Type B pancreatic cell (in vitro differentiated cells): ENCODE measurements around the gene ASF1A. TPM values are rescaled to one million over a fixed set of nuclear protein-coding genes. Genes with fewer than 3 reads are reported as not detected.

Source experiments
- DNase-seq: peaks from one replicate; pipeline ENCODE4 v3.0.0; 2021; ENCODE audit warnings: mixed read lengths; ENCODE audit not compliant: unreplicated experiment; ENCODE audit errors: extremely low spot score
- H3K27ac Mint-ChIP-seq: 2 replicates; pipeline ENCODE4 v1.8.0; 2021; ENCODE audit warnings: mild to moderate bottlenecking, mixed read lengths
- H3K27me3 Mint-ChIP-seq: 2 replicates; pipeline ENCODE4 v1.8.0; 2021; ENCODE audit warnings: mixed read lengths
- H3K36me3 Mint-ChIP-seq: 2 replicates; pipeline ENCODE4 v1.8.0; 2021; ENCODE audit warnings: mixed read lengths
- H3K4me1 Mint-ChIP-seq: one replicate; pipeline ENCODE4 v1.8.0; 2021; ENCODE audit warnings: mixed read lengths; ENCODE audit not compliant: unreplicated experiment
- H3K4me3 Mint-ChIP-seq: 2 replicates; pipeline ENCODE4 v1.8.0; 2021; ENCODE audit warnings: mild to moderate bottlenecking, mixed read lengths
- H3K9me3 Mint-ChIP-seq: 2 replicates; pipeline ENCODE4 v1.8.0; 2021; ENCODE audit warnings: mixed read lengths
- total RNA-seq: library from RNA; stranded (reverse); gene quantifications from 2 replicates; pipeline ENCODE4 v1.2.1, GENCODE V29; 2021; ENCODE audit warnings: low replicate concordance
- TF ChIP-seq, protein P1 (sequence below): fragments of 200-600 bp; sonication (generic); conservative IDR thresholded peaks from 2 replicates; pipeline ENCODE4 v1.5.0; 2021; ENCODE audit warnings: antibody characterized with exemption, mild to moderate bottlenecking

ASF1A gene
- total RNA-seq, 1 donor from 2014 or later = 32.5 TPM

DNA sequence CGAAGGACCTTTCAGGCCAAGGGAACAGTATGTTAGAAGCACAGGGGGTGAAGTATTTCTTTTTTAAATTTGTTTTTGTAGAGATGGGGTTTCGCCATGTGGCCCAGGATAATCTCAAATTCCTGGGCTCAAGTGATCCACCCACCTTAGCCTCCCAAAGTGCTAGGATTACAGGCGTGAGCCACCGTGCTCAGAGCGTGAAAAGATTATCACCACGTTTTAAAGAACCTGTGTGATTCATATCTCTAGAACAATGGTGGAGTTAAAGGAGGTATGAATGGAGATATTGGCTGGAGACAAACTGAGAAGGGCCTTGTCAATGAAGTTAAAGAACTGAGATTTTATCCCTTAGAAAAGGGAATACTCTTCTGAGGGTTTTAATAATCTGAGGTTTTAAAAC is 9.7 kb downstream of the ASF1A start:
- TF ChIP-seq, protein P1, sequence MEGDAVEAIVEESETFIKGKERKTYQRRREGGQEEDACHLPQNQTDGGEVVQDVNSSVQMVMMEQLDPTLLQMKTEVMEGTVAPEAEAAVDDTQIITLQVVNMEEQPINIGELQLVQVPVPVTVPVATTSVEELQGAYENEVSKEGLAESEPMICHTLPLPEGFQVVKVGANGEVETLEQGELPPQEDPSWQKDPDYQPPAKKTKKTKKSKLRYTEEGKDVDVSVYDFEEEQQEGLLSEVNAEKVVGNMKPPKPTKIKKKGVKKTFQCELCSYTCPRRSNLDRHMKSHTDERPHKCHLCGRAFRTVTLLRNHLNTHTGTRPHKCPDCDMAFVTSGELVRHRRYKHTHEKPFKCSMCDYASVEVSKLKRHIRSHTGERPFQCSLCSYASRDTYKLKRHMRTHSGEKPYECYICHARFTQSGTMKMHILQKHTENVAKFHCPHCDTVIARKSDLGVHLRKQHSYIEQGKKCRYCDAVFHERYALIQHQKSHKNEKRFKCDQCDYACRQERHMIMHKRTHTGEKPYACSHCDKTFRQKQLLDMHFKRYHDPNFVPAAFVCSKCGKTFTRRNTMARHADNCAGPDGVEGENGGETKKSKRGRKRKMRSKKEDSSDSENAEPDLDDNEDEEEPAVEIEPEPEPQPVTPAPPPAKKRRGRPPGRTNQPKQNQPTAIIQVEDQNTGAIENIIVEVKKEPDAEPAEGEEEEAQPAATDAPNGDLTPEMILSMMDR = no peak
- Mint-ChIP-seq H3K4me3 (no peak overlapping the region), H3K4me1 (peaks cover 27% of the 10 kb centered on the region), H3K9me3 (no peaks in the 10 kb centered on the region), H3K27me3 (no peaks in the 10 kb centered on the region), H3K27ac (no peak overlapping the region), H3K36me3 (peaks cover 52% of the 10 kb centered on the region)
- no peak for DNase-seq

DNA sequence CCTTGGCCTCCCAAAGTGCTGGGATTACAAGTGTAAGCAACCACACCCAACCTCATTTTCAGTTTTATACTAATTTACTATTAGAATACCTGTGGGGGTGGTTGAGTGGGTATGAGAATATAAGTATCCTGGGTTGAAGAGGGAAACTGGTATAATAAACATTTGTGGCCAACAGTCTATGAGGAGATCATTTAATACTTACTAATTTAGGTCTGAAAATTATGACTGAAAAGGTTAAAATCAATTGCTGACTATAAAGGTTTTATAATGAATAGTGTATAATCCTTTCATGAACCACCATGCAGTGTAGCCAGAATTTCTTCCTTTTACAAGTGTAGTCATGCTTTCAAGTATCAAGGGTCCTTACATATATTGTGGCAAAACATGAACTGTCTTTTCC is 11.1 kb downstream of the ASF1A start:
- H3K4me3 Mint-ChIP-seq = no peak overlapping the region
- H3K4me1 Mint-ChIP-seq = peaks cover 16% of the 10 kb centered on the region
- peaks cover 42% of the 10 kb centered on the region for H3K36me3 Mint-ChIP-seq
- H3K27me3 Mint-ChIP-seq = no peaks in the 10 kb centered on the region
- TF ChIP-seq, protein P1 = no peak
- no peak for DNase-seq
- H3K27ac Mint-ChIP-seq = no peak overlapping the region
- no peaks in the 10 kb centered on the region for H3K9me3 Mint-ChIP-seq

DNA sequence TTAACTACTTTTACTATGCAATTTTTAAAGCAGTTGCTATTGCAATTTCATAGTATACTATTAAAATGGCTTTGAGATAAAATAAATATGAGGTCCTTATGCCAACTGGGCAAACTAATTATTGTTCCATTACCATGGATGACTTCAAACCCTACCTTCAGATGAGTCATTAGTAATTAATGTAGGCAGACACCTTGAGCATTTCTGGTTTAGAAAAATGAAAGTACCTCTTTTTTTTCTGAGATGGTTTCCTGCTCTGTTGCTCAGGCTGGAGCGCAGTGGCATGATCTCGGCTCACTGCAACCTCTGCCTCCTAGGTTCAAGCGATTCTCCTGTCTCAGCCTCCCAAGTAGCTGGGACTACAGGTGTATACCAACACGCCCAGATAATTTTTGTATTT is 11.9 kb downstream of the ASF1A start:
- TF ChIP-seq, protein P1 = no peak
- H3K9me3 Mint-ChIP-seq = no peaks in the 10 kb centered on the region
- no peaks in the 10 kb centered on the region for H3K27me3 Mint-ChIP-seq
- H3K4me1 Mint-ChIP-seq = peaks cover 10% of the 10 kb centered on the region
- no peak for DNase-seq
- no peak overlapping the region for H3K27ac Mint-ChIP-seq
- H3K36me3 Mint-ChIP-seq = peaks cover 47% of the 10 kb centered on the region
- no peak overlapping the region for H3K4me3 Mint-ChIP-seq

DNA sequence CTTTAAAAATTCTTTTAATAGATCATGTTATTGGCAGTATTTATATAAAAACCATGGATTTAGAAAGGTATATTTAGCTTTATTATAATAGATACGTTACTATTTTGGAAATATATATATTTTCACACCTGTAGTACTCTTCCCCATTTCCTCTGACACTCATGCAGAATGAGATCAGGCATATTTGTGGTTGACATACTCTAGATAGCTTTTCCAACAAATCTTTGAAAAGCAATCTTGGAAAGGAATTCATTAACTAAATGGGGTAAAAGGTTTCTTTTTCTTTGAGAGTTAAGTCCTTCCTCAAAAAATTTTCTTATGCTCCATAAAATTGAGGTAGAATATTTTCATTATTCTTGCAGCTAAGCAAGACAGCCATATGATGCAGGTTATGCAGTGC is 14.5 kb downstream of the ASF1A start:
- H3K27ac Mint-ChIP-seq = no peak overlapping the region
- H3K9me3 Mint-ChIP-seq = no peaks in the 10 kb centered on the region
- H3K27me3 Mint-ChIP-seq = no peaks in the 10 kb centered on the region
- no peak overlapping the region for H3K4me3 Mint-ChIP-seq
- H3K36me3 Mint-ChIP-seq = peaks cover 42% of the 10 kb centered on the region
- TF ChIP-seq, protein P1 = no peak
- no peak for DNase-seq
- peaks cover 4% of the 10 kb centered on the region for H3K4me1 Mint-ChIP-seq

DNA sequence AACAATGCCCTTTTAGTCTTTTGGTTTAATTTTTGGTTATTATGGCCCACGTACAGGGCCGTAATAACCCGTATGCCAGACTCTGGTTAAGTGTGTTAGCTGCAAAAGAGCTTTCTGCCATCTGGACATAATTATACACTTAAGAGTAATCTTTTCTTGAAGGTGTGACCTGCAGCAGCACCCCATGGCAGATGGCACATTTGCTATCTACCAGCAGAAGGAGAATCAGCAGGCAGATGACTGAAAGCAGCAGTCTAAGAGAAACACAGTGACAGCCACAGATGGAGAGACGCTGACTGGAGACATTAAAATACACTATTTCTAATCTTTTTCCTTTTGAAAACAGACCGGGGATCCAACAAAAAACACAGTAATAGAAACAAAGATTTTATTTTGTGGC is 18.7 kb downstream of the ASF1A start:
- H3K4me3 Mint-ChIP-seq = no peak overlapping the region
- TF ChIP-seq, protein P1 = no peak
- no peaks in the 10 kb centered on the region for H3K9me3 Mint-ChIP-seq
- peaks cover 42% of the 10 kb centered on the region for H3K36me3 Mint-ChIP-seq
- H3K27me3 Mint-ChIP-seq = no peaks in the 10 kb centered on the region
- H3K4me1 Mint-ChIP-seq = no peaks in the 10 kb centered on the region
- no peak for DNase-seq
- no peak overlapping the region for H3K27ac Mint-ChIP-seq

DNA sequence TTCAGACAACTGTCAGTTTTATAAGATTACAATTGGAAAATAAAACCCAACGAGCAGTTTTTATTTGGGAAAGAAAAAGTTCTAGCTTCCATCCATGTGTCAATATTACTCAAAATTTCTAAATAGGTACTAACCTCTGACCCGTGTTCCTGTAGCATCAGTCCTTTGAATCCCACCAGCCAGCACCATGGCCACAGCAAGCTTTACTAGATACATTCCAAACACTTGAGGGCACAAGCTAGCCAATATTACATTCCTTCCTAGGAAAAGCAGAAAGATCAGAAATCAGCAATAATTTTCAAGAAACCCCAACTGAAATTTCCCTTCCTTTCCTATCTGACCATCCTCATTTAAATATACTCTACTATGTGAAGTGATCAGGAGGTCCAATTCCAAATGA is 19.2 kb downstream of the ASF1A start:
- no peaks in the 10 kb centered on the region for H3K27me3 Mint-ChIP-seq
- TF ChIP-seq, protein P1 = no peak
- no peak overlapping the region for H3K27ac Mint-ChIP-seq
- H3K4me3 Mint-ChIP-seq = no peak overlapping the region
- no peak for DNase-seq
- no peaks in the 10 kb centered on the region for H3K9me3 Mint-ChIP-seq
- no peaks in the 10 kb centered on the region for H3K4me1 Mint-ChIP-seq
- H3K36me3 Mint-ChIP-seq = peaks cover 40% of the 10 kb centered on the region
